GM21423 (cell line): Measurements from ENCODE around the gene CPVL.

ENCODE experiments used
- ATAC-seq: cut with Tn5 transposase; IDR thresholded peaks from one replicate; pipeline ENCODE4 v1.9.1; 2021; ENCODE audit warnings: mild to moderate bottlenecking, moderate library complexity; ENCODE audit not compliant: unreplicated experiment

CPVL gene

DNA sequence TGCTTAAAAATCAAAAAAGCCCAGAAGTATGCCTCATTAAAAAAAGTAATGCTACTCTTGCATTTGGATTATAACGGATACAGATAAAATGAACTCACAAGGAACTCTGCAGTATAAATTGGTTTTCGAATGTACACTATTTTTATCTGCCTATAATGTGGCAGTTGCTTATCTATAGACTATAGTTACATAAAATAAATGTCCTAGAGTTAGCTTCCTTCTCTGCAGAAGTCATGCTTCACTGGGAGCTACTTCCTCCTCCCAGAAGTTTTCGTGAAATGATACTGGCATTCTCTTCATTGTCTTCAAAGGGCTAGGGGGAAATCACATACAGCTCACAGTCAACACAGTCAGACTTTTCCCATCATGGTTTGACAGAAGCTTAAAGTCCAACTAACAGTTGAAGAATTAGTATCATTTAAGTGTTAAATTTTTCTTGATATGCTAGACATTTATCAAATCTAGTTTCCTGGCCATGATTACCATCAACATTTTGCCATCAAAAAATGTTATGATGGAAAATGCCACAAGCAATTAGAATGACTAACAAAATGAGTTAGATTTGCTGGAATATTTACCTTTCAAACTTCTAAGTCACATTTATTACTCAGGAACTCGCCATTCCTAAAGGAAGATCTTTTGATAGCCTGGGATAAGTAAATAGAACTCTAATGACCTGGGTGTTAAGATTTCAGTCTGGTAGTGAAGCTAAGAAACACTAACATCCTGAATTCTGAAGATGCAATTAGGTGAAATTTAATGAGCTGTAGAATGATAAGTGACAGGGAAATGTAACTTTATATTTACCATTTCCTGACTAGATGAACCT is 100.9 kb downstream of the CPVL start:
- ATAC-seq = no peak

DNA sequence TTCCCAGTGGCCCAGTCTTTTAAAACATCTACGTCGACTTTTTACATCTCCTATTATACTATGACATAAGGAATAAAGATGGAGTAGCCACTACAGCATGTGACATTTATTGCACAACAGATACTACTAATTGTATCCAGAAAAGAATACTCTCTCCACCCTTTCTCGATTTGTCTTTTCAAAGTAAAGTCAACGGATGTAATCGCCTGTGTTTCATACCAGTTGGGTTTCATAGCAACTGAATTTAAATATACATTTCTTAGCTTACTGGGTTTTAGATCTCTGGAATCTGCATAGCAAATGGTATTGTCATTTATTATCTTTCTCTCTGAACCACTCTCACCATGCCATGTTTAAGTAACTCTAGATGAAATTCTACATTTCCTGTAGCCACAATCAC is 101.8 kb downstream of the CPVL start:
- no peak for ATAC-seq

DNA sequence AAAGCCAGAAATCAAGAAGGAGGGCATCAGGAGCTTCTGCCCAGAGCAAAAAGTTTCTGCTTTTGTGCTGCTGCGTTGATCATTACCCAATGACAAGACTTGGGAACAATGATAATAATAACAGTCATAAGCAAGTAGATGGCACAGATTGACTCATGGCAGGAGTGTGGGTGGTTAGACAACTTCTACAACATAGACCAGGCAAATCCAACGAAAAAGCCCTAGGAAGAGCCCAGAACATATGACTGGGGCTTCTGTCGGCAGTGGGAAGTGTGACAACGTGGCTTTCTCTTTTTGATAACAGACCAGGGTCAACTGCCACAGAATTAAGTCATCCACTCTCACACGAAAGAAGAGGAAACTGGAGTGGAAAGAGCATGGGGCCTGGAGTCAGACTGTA is 102.8 kb downstream of the CPVL start:
- ATAC-seq = no peak

DNA sequence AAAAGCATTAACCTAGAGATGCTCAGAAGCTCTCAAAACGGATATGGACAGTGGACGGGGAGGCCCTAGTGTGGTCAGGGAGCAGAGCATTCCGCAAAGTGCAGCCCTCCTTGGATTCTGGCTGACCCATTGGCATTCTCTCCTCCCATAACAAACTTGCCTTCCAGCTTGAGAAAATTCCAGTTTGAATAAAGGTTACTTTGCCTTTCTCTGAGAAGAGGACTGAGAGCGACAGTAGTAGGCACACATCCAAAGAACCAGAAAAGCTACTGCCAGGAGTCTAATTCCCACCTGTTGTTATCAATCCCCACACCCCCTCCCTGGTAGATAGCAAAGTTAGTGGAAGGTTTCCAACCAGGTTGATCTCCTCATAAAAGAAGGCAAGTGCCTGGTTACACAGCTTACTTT is 103.5 kb downstream of the CPVL start:
- no peak for ATAC-seq

DNA sequence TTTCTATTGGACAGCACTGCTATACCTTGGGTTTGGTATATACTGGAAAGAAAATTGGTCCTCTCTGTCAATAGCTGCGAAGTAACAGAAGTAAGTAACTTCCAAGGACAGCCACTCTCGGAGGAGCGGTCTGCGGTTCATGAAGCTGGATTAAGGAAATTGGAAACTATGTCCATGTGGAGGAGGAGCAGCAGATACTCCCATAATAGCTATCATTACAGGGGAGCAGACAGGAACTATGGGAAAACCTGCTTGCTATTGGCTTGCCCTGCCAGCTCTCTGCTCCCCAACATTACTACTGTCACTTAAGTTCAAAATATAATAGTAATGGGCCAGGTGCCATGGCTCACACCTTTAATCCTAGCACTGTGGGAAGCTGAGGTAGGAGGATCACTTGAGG is 104.3 kb downstream of the CPVL start:
- no peak for ATAC-seq

DNA sequence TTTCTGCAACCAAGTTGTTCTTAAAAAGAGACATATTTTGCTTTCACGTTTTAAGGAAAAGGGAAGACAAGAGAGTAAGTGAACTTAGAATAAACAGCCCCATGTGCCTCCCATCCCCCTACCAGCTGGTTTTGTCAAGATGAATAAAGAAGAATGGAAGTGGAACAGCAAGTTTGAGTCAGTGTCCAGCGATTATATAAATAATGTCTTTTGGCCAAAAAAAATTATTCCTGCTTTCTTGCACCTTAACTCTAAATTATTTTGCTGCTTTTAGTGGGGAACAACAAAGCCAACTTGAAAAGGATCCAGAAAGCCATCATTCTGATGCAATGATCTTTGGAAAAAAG is 105.8 kb downstream of the CPVL start:
- ATAC-seq = no peak

DNA sequence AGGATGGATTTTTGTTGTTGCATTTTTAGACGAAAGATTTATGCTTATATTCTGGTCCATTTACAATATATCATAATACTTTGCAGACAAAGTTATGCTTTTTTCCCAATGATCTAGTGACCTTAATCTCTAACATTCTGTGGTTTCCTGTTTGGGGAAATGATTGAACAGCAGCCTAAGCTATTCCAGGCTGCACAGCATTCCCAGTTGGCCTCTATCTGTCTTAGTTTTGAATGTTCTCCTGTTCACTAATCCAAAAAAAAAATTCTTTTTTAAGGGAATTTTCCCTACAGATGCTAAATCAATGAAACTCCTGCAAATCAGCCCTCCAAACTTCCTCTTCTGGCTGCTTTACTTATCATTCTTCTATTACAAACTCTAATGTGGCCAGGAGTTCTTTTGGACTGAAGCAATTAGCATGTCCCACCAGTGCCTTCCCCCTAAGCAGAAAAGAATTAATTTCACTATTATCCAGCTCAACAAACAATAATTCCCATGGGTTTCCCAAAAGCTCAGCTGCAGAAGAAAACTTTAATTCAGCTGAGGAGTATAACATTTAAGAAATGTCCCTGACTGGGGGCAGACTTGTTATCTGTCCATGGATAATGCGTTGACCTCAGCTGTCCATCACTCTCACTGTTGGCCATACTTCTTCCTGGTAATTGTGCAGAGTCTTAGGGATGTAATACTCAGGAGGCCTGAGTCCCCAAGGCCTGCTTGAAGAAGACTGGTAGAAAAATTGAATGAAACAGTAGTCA is 106.3 kb downstream of the CPVL start:
- ATAC-seq = no peak

DNA sequence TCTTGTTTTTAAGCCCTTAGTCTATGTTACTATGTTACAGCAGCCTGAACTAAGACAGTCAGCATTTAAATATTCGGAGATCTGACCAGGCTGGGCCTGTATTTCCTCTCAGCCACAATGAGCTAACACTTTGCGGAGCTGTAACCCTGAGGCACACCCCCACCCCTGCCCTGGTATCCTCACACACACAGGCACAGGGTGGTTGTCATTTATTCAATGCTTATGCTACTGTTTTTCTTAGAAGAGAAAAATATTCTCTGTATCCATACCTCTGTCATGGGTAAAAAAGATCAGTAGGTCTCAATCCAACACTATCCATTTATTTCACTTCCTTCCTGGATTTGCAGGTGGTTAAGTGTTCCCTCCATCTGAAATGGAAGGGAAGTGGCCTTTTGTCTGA is 107.9 kb downstream of the CPVL start:
- ATAC-seq = no peak

DNA sequence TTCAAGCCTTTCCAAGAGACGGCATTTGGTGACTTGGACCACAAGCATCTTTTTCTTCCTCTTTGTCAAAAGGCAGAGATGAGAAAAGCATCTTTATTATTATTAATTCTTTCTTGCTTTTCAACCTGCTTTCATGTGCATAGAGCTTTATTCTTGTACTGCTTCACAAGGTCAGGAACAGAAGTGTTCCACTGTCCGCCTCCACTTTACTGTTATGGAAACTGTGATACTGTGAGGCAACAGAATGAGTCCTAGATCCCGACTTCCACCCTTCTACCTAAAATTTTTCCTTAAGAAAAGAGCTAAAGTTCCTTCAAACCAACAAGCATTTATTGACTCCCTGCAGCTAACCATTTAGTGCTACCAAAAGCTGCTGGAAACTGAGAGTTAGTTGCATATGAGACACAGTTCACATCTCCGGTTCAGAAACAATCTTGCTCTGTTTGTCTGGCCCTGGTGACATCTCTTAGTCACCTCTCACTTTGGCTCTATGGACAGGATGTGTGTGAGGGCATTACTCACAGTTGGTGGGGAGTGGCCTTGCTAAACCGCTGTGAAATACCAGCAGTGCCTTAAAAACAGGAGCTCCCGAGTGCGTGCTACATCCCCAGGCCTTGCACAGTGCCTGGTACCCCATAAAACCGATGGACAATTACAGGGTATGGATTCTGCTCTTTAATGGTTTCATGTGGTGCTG is 111.1 kb downstream of the CPVL start:
- ATAC-seq = no peak

DNA sequence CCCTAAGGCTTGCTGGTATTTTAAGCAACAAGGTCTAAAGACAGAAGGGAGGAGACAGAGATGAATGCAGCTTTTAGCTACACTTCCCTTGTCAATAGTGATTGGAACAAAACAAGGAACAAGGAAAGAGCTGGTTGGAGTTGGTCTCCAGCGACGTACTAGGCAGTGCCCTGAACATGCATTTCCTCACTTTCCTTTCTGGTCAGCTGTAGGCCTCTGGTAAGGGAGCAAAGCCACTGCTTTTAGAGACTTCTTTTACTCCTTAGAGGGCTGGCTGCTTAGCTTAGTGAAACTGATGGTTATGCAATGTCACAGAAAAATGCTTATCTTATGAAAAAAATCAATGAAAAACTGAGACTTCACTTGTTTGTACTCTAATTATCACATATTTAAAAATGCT is 112.8 kb downstream of the CPVL start:
- no peak for ATAC-seq

DNA sequence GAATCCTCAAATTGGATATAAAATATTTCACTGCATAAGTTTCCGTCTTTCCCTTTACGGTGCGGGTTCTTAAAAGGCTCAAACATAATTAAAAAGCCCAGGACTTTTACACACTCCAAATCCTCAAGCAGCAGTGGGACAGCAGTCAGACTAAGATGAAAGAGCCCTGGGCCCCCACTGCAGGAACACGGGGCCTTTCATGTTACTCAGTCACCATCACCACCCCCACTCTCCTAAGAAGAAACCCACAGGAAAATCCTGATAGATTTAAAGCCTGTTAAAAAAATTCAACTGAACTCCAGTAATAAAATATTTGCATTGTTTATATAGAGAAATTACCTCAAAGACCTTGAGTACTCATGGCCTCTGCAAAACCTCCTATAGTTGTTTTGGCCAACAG is 114.2 kb downstream of the CPVL start:
- no peak for ATAC-seq

DNA sequence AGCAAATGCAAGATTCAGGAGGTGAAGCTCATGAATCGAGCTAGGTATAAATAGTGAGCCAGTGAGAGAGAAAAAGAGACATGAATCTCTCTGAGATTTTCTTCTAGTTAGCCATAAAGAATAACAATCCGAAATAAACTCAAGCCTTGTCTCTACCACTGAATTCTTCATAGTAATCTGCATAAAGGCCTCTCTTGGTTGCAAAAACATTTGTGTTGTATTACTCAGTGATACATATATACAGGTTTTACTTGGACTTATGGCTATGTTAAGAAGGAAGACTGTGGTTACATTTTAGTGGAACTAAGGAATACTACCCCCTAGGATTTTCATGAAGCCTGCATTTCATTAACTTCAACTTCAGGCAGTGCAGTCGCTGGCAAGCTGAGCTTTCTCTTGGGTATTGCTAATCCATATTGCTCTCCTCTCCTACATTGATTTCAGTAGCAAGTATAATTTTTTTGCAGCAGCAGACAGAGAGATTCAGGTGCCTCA is 115.5 kb downstream of the CPVL start:
- ATAC-seq = no peak

DNA sequence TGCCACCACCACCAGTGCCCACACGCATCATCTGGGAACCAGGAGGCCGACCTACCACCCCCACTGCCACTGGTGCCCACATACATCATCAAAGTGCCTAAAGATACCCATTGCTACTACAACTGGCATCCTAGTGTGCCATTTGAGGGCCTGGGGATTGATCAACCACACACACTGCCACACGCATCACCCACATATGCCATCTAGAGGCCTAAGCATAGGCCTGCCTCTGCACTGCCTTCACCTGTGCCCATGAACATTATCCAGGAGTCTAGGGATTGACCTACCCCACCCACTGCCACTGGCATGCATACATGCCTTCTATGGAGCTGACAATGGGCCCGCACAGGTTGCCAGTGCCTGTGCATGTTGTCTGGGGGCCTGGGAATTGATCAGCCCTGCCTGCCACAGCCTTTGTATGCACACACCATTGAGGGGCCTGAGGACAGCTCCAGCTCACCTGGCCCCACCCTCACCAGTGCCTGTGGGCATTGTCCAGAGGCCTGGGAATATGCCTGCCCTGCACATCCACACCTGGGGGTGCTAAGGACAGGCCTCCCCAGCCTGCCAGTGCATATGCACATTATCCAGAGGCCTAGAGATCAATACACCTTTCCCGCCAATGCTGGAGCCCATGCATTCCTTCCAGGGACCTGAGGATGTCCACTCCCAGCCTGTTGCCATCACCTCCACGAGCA is 123.9 kb downstream of the CPVL start:
- ATAC-seq = no peak

DNA sequence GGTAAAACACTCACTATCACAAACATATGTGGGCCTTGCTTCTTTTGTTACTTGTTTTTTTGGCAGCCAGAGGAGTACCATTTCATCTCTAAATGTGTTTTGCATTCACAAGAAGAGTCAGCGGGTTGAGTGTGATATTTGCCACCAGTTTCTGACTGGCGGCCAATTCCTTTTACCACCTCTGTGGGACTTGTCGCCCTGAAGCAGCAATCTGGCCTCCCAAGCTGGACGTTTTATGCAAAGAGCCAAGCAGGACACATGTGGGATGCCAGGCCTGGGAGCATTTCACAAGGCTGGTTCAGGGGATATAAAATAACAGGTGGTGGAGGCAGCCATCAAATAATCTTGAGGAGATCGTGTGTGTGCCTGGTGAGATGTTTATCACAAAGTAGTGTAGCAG is 126.4 kb downstream of the CPVL start:
- no peak for ATAC-seq

DNA sequence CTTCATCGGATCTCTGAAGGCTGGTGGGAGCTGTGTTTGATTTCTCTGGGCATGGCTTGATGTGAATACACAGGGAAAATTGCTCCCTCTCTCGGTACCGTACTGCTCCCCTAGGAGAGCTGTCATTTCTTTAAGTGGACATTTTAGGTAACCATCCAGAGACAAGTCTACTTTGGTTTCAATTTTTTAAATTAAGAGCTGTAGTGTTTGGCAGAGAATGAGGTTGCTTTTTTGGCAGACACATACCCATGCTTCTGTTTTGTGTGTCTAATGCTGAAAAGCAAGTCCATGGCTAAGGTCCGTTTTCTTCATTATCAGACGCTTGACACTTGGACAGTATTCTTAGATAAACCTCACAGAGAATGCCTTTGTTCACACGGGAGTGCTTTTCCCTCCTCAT is 127.0 kb downstream of the CPVL start:
- no peak for ATAC-seq

DNA sequence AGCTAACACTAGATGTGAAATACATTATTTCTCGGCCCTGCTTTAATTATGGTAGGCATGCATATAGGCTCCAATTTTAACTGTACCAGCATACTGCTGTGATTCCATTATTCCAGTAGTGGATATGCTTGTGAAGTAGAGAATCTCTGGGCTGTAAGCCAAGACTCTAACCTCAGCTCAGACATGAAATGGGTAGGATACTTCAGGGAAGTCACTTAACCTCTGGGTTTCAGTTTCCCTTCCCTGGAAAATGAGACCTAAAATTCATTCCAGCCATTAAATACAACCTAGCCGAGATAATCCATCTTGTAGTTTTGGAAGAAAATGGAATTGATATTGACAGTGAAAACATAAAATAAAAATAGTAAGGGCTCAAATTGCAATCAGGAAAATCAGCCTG is 128.6 kb downstream of the CPVL start:
- no peak for ATAC-seq

DNA sequence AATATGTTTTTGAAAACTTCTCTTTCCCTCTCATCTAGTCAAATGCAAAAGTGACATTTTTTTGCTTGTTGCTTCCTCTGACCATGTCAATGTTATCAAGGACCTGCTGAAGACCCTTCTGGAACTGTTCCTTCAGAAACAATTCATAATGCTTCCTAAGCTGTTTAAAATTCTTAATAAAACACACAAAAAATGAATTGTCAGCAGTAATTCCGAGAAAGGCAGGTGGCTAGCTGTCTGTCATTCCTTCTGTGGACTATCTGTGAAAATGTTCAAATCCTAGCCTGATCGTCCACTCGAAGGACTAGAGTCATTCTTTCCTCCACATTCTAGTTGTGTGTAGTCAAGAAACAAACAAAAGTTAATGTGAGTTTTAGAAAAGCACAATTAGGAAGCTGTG is 131.6 kb downstream of the CPVL start:
- ATAC-seq = no peak

DNA sequence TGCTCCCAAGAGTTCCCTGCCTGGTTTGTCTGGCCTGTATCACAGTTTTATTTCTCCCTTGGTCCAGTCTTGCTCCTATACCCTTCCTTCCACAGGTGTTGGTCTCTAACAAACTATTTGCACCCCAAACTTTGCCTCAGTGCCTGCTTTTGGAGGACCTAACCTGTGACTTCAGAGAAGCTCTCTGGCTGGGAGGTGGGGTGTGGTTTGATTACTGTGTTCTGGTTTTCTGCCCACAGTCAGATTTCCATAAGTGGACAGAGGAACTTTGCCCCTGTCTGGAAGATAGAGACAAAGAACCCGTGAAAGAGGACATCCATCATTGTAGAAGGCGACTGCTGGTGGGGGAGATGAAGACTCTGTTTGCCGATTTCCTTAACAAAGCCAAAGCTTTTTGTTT is 132.4 kb downstream of the CPVL start:
- no peak for ATAC-seq

DNA sequence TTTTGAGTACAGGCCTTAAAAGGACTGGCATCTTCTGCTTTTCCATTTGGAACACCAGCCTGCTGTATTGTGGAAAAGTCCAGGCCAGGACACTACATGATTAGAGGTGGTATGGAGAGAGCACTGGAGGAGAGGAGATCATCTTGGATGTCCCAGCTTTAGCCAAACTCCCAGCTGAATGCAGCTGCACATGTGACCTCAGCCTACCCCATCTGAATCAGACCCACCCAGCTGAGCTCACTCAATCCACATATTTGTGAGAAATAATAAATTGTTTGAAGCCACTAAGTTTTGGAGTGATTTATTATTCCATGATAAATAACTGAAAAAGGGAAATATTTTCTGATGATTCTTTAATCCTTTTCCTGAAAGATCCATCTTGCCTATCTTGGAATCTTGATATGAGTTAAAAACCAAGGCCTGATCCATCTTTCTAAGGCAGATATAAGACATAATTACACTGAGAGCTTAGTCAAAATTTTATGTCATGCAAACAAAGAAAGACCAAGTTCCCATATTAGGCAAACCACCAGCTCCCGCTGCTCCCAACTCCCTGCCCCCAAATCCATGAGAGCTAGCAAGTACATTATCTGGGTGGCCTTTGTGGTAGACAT is 133.1 kb downstream of the CPVL start:
- no peak for ATAC-seq

DNA sequence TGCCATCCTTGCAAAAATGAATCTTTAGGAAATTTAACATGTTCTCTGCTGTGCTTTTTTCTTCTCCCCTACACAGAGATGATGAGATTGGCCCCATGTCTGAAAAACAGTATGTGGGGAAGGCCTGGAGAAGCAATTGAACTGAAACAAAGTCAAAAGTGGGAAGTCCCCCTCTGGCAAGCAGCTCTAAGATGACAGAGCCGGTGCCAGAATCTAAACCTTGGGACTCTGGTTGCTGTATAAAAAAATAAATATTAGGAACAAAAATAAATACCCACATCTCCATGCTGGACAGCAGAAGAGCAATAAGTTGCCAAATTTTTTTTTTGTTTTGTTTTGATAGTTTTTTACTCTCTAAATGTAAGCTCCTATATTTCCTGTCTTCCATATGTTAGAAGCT is 136.4 kb downstream of the CPVL start:
- no peak for ATAC-seq

DNA sequence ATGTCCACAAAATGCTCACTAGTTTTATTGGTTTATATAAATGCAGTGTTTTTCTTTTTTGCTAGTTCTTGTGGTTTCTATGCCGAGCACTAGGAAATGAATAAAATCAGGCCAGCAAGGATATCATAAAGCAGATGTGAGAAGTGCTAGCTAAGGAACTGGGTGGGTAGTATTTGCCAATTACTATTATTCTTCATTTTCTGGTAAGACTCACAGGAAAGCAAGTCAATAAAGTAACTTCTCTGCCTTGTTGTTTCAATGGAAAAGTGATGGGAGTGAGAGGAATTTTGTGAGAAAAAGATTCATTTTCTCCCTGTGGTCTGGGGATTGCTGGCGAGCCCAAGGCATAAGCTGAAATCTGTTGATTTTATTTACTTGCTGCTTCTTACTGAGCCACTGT is 137.7 kb downstream of the CPVL start:
- no peak for ATAC-seq
